Activated T-helper 9 cell treated with anti-CD3 and anti-CD28 coated beads, Interleukin-2, amount 50 U/mL, for 16 hours (primary cell): ENCODE results near the gene GFAP.
A peak's percentile ranks its signal among the peaks of the same experiment; 100 is the strongest.

Source experiments
- DNase-seq: peaks from one replicate; pipeline ENCODE4 v3.0.0-alpha.2; 2020; ENCODE audit warnings: low read depth

The GFAP gene

DNA sequence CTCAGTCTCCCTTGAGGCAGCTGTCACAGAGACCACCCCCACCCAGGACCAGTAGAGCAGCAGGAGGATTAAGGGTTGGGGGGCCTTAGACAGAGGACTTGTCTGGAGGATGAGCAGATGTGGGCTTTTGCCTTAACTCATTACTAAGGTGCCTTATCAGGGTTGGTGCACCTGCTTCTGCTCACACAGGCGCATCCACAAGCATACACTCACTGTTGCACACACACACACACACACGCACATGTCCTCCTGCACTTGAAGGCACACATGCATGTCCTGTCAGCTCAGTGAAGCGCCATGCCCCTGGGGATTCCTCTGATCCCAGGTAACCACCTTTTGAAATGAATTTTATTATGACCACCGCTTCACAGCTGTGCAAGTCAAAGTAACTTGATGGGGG is 1.2 kb downstream of the GFAP start:
- DNase-seq, result no peak

GRCh38 chr17:44913676-44914075 is 1.6 kb downstream of the GFAP start:
- no peak for DNase-seq

DNA sequence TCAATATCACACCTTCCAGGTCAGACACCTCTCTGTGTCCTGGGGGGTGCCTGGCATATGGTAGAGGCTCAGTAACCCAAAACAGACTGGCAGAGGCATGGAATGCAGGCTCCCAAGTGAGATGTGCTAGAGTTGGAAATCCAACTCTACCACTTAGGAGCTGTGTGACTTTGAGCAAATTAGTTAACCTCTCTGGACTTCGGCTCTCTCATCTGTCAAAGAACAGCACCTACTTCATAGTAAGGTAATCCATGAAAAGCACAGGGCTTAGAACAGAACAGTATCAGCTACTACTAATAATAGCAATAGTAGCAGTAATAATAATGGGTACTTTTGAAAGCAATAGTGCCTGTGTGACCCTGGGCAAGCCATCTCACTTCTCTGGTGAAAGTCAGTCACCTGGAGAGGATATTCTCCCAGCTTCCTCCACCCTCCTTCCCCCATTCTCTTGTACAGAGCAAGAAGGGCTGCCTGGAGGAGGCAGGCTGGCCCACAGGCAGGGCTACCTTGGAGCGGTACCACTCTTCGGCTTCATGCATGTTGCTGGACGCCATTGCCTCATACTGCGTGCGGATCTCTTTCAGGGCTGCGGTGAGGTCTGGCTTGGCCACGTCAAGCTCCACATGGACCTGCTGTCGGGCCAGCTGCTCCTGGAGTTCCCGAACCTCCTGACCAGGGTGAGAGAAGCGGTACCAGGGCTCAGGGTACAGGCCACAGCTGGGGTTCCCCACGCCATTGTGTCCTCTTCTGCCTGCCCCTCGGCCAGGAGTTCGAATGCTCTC is 2.3 kb downstream of the GFAP start:
- DNase-seq, result no peak

GRCh38 chr17:44911133-44912001 is 3.9 kb downstream of the GFAP start:
- peak; percentile 23 for DNase-seq

DNA sequence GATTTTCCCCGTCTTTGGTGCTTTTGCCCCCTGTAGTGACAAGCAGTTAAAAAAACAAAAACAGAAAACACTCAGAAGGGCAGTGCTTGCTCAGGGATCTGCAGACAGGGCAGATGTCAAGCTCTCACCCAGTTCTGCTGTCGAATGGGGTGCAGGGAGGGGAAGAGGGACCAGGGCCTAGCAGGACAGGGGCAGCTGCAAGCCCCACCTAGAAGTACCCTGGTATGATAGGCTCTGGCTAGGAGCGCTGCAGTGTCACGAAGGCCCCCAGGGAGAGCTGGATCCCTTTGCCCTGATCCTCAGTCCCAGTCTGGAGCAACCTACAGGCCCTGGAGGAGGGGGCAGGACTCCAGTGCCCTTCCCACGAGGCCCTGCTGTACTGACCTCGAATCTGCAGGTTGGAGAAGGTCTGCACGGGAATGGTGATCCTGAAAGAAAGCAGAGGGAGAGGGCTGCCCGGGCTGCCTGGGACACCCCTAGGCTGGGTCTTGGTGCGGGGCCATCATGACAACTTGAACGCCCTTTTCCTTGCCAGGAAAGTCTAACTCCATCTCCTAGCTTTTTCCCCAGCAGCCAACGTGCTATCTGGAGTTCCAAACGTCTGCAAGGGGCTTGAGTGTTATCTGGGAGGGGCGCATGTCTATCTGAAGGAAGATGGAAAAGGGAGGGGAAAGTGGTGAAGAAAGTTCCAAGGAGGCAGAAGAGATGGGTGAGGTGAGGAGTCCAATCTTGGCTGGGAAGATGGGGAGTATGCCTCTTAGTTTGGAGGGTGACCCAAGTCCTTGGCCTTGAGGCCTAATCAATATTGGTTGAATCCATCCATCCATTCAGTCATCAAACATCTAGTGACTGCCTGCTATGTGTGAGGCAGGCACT is 4.8 kb downstream of the GFAP start:
- DNase-seq, result no peak

DNA sequence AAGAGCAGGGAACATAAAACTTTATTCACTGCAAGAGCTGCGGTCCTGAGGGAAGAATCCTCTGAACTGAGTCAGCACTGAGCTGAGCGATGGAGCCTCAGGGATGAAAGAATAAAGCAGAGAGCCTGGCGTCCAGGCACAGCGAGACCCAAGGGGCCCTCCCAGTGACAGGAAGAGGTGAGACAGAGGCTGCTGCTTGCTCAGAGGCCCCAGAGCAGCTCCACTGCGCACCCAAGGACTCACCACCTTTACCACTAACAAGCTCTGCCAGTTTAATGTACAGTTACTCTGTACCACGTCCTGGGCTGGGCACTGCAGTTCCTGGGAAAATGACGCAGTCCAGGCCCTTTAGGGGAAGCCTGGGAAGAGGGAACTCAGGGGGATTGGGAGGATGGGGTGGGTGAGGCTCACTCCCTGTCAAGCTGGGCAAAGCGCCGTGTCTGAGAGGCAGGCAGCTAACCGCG is 5.6 kb downstream of the GFAP start:
- no peak for DNase-seq

DNA sequence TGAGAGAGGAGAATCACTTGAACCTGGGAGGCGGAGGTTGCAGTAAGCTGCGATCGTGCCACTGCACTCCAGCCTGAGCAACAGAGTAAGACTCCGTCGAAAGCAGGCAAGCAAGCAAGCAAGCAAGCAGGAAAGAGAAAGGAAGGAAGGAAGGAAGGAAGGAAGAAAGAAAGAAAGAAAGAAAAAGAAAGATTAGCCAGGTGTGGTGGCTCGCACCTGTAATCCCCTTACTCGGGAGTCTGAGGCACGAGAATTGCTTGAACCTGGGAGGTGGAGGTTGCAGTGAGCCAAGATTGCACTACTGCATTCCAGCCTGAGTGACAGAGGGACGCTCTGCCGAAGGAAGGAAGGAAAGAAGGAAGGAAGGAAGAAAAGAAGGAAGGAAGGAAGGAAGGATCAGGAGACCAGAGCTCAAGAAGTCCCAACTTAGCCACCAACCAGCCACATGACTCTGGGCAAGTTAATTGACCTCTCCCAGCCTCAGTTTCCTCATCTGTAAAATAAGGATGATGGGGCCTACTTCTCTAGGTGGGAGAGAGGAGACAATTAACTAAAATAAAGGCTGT is 6.5 kb downstream of the GFAP start:
- DNase-seq, result no peak

DNA sequence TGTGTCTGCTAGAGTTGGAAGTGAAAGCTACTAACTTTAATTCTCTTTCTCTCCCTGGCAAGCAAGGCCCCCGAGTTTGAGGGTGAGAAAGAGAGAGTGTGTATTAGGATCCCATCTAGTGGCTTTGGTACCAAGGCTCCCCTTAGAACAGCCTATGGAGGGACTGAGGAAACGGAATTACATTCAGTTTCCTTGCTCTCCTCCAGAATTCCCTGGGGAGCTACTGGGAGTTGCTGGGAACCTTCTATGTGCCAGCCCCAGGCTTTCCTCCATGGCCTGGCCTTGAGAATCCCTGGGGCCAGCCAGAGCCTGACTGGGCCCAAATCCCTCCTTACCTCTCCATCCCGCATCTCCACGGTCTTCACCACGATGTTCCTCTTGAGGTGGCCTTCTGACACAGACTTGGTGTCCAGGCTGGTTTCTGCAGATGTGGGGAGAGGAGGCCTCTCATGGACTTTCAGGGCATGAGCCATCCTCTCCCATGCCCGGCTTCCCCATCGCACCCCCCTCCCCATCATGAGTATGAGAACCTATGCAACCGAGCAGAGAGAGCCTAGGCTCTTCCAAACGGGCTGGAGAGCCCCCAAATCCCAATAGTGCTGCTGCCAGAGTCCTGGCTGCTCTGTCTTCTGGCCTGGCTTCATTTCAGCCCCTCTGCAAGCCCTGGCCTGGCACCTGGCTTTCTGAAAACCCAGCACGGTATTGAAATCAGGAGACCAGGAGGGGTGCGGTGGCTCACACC is 7.4 kb downstream of the GFAP start:
- no peak for DNase-seq

- DNase-seq, result no peak
Observed at GRCh38 chr17:44906763-44907728, 8.3 kb downstream of the GFAP start.

- no peak for DNase-seq
Observed at GRCh38 chr17:44906010-44906646, 9.2 kb downstream of the GFAP start.

DNA sequence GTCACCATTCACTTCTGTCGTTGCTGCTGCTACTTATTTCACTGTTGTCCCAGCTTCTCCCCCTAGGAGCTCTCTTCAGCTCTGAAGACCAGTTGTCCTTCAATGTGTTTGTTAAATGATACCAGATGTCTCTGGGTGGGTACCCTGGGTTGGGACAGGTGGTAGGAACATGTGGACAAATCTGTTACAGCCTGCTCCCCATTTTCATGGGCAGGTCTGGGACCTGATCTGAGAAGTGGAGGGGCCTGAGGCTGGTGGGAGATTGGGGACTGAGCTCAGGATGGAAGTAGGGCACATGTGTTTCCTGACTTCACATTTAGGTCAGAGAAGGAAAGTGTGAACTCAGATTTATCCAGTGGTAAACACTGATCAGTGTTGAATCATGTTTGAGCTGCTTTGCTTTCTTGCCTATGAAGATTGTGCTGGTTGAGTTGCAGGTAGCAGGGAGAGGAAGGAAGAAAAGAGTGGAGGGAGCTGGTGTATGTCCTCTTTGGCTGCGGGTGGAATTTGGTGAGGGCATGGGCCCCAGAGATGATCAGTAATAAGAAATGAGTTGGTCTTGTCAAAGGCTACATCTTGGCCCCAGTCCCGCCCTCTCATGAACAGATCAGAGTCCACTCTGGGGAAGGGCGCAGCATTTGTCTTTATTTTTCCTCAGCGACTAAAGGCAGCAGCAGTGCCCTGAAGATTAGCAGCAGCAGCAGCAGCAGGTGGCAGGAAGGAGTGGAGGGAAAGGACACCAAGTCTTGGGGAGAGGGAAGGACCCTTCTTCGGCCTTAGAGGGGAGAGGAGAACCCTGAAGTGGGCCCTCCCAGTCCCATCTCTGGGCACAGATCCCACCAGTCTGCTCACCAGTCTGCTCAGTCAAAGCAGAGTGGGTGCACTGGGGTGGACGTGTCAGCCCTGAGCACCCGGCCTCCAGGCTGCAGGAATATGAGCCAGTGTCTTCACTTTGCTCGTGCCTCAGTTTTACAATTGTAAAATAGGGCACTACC is 10.0 kb downstream of the GFAP start:
- DNase-seq, result no peak

DNA sequence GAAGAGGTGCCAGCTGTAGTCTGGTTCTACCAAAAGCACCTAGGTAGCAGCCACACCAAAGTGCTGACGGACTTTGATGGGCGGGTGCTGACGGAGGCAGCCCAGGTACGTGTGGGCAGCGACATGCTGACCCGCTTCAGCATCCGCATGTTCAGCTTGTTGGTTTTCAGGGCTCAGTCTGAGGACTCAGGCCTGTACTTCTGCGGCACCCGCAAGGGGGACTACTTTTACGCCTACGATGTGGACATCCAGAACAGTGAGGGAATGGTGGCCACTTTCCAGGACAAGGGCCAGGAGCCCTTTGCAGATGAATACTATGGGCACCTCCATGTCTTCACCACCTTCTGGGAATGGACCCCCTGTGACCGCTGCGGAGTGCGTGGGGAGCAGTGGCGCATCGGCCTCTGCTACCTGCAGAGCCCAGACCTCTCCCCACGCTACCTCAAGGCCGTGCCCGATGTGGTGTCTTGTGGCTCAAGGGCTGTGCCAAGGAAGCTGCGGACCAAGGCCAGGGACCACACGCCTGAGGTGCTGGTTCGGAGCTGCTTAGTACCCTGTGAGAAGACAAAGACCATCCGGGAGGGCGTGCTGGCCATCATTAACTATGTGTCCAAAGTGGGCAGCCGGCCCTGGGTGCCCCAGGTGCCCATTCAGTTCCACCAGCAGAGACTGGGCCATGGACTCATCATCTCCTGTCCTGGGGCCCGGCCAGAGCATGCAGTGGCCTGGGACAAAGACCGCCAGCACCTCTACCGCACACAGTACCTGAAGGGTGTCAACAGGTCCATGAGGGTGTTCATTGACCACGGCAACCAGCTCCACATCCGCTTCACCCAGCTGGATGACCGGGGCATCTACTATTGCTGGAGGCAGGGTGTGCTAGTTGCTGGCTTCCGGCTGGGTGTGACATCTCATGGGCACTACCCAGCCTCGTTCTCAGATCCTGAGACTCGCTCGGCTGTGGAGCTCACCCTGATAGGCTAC is 11.0 kb downstream of the GFAP start:
- no peak for DNase-seq

- DNase-seq, result no peak
Observed at GRCh38 chr17:44903012-44903685, 12.2 kb downstream of the GFAP start.

- DNase-seq, result no peak
Observed at GRCh38 chr17:44902135-44902760, 13.1 kb downstream of the GFAP start.

- no peak for DNase-seq
Observed at GRCh38 chr17:44901411-44901921, 13.8 kb downstream of the GFAP start.

DNA sequence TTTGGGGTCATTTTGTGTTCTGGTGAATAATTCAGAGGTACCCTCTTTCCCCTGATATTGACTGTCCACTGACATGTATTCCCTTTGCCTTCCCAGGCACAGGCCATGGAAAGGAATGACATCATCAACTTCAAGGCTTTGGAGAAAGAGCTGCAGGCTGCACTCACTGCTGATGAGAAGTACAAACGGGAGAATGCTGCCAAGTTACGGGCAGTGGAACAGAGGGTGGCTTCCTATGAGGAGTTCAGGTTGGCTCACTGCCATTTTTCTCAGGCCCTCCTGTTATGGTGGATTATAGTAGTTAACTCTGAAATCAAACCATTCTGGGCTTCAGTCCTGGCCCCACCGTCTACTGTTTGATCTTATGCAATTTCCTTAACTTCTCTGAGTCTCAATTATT is 14.4 kb downstream of the GFAP start:
- no peak for DNase-seq
